ENCODE results near the gene ST13. TPM values are rescaled to one million over a fixed set of nuclear protein-coding genes. Genes with fewer than 3 reads are reported as not detected.

Gene ST13
- 100 to 1,000 TPM; 243 to 935 (median 602) TPM for total RNA-seq
- 1,000 to 10,000 TPM in 1 of 2 donors, 100 to 1,000 TPM in 1; 650 to 1,503 TPM for polyA plus RNA-seq
- long read RNA-seq, donor 1, transcript ST13-201 (12 exons, 3,595 nt): major isoform, 3,607 of 4,030 reads
- long read RNA-seq, donor 1, partial matches to known transcripts: 267 of 4,030 reads
- long read RNA-seq, donor 1, other reads (novel, unspliced or antisense): 156 of 4,030 reads
- long read RNA-seq, donor 2, transcript ST13-201 (12 exons, 3,595 nt): major isoform, 167 of 251 reads
- long read RNA-seq, donor 2, partial matches to known transcripts: 76 of 251 reads
- long read RNA-seq, donor 2, other reads (novel, unspliced or antisense): 8 of 251 reads
- long read RNA-seq, donor 3, transcript ST13-201 (12 exons, 3,595 nt): major isoform, 906 of 974 reads
- long read RNA-seq, donor 3, partial matches to known transcripts: 29 of 974 reads
- long read RNA-seq, donor 3, other reads (novel, unspliced or antisense): 39 of 974 reads

GRCh38 chr22:40856513-40857308 lies at the start of gene ST13, which contains the start of gene XPNPEP3:
Gene ST13 (minus strand): TSS chr22:40856639. CDS start chr22:40856540, 99 bp downstream.
Gene XPNPEP3 (plus strand): TSS chr22:40857148. CDS start chr22:40857182, 34 bp downstream.
- Histone ChIP-seq H3K9me3 (no peaks in the 10 kb centered on the region), H3K27me3 (no peaks in the 10 kb centered on the region), H3K36me3 (no peaks in the 10 kb centered on the region), H3K4me3 (peak within 1 kb of the TSS; percentile 99), H3K4me1 (ENCODE audit: insufficient read depth) (peaks cover 4% of the 10 kb centered on the region), H3K27ac (peak within 1 kb of the TSS; percentile 98)
- intact Hi-C loops (cut with DNase I): no loop called here
- WGBS, 3 donors: 0 to 1% (median 1%) methylated on average over 62 to 63 of the region's 63 CpGs
- peak; percentile 98 to 99 (median 98) for DNase-seq
- TF ChIP-seq POLR2A (IDR thresholded peaks at IDR 0.05) (peak; percentile 75), CTCF (IDR thresholded peaks at IDR 0.05) (peak in 2 of 3 donors; percentile 25 to 38), EP300 (IDR thresholded peaks at IDR 0.05) (no peak)

GRCh38 chr22:40904101-40904500 lies 47.7 kb upstream of the ST13 start:
- 100% methylated on average over 1 of the region's 1 CpG for WGBS, 3 donors
- Histone ChIP-seq H3K4me1 (ENCODE audit: insufficient read depth) (no peaks in the 10 kb centered on the region), H3K9me3 (no peaks in the 10 kb centered on the region), H3K27ac (no peak overlapping the region), H3K27me3 (no peaks in the 10 kb centered on the region), H3K4me3 (no peak overlapping the region), H3K36me3 (no peaks in the 10 kb centered on the region)
- intact Hi-C loops (cut with DNase I): loop anchor here in 1 of 4 donors (10.0 kb wide), 1 partner anchor 469 kb away; no protein-coding TSS in a partner anchor
- no peak for TF ChIP-seq CTCF (IDR thresholded peaks at IDR 0.05)
- TF ChIP-seq EP300 (IDR thresholded peaks at IDR 0.05): no peak
- no peak for TF ChIP-seq POLR2A (IDR thresholded peaks at IDR 0.05)
- DNase-seq: no peak

- Histone ChIP-seq H3K4me1 (ENCODE audit: insufficient read depth) (no peaks in the 10 kb centered on the region), H3K27me3 (no peaks in the 10 kb centered on the region), H3K27ac (no peak overlapping the region), H3K4me3 (no peak overlapping the region), H3K9me3 (no peaks in the 10 kb centered on the region), H3K36me3 (no peaks in the 10 kb centered on the region)
- 33 to 36% (median 35%) methylated on average over 3 of the region's 3 CpGs for WGBS, 3 donors
- TF ChIP-seq EP300 (IDR thresholded peaks at IDR 0.05) (no peak), CTCF (IDR thresholded peaks at IDR 0.05) (peak; percentile 16 to 55 (median 54))
- no peak for DNase-seq
- intact Hi-C loops (cut with DNase I): loop anchor here in 1 of 4 donors (5.0 kb wide), 1 partner anchor 217 kb away; no protein-coding TSS in a partner anchor
Observed at GRCh38 chr22:40898850-40899357, 42.5 kb upstream of the ST13 start.

- no peak overlapping the region for H3K27ac ChIP-seq
- 95% methylated on average over 4 of the region's 4 CpGs for WGBS, 3 donors
- no peak for DNase-seq
- intact Hi-C loops (cut with DNase I): no loop called here
- no peaks in the 10 kb centered on the region for H3K36me3 ChIP-seq
- no peaks in the 10 kb centered on the region for H3K27me3 ChIP-seq
- no peak overlapping the region for H3K4me3 ChIP-seq
- H3K4me1 ChIP-seq (ENCODE audit: insufficient read depth): no peaks in the 10 kb centered on the region
- no peaks in the 10 kb centered on the region for H3K9me3 ChIP-seq
- TF ChIP-seq POLR2A (IDR thresholded peaks at IDR 0.05) (no peak), CTCF (IDR thresholded peaks at IDR 0.05) (no peak), EP300 (IDR thresholded peaks at IDR 0.05) (no peak)
Observed at GRCh38 chr22:40894417-40894816, 38.0 kb upstream of the ST13 start.

Measured in ovary (tissue), 10 donors.